Right kidney (tissue), 9 donors: ENCODE measurements around the gene CD58.
"Not testable (repeated sequence)": the region's sequence is repeated elsewhere in the genome, so short reads cannot be mapped to it uniquely, and the experiment has no call there.

Experiments
- DNase-seq: peaks from one replicate; pipeline ENCODE4 v3.0.0-alpha.2; 2016
- long read RNA-seq, 8 donors: transcript quantifications; one replicate each; lab custom pipeline, GENCODE V29; 2026

The CD58 gene, protein sequence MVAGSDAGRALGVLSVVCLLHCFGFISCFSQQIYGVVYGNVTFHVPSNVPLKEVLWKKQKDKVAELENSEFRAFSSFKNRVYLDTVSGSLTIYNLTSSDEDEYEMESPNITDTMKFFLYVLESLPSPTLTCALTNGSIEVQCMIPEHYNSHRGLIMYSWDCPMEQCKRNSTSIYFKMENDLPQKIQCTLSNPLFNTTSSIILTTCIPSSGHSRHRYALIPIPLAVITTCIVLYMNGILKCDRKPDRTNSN
- long read RNA-seq, donor 1, transcript CD58-202 (6 exons, 1,098 nt) = major isoform, 9 of 14 reads
- long read RNA-seq, donor 1, transcript CD58-201 (4 exons, 892 nt) = minor isoform, 5 of 14 reads
- long read RNA-seq, donor 1, partial matches to known transcripts = 0 of 14 reads
- long read RNA-seq, donor 1, other reads (novel, unspliced or antisense) = 0 of 14 reads
- long read RNA-seq, donor 2, transcript CD58-202 (6 exons, 1,098 nt) = major isoform, 9 of 11 reads
- long read RNA-seq, donor 2, partial matches to known transcripts = 0 of 11 reads
- long read RNA-seq, donor 2, other reads (novel, unspliced or antisense) = 0 of 11 reads
- long read RNA-seq, donor 3, partial matches to known transcripts = 0 of 6 reads
- long read RNA-seq, donor 3, other reads (novel, unspliced or antisense) = 0 of 6 reads
- long read RNA-seq, donor 4, transcript CD58-202 (6 exons, 1,098 nt) = major isoform, 5 of 10 reads
- long read RNA-seq, donor 4, transcript CD58-201 (4 exons, 892 nt) = major isoform, 5 of 10 reads
- long read RNA-seq, donor 4, partial matches to known transcripts = 0 of 10 reads
- long read RNA-seq, donor 4, other reads (novel, unspliced or antisense) = 0 of 10 reads
- long read RNA-seq, donor 5, transcript CD58-202 (6 exons, 1,098 nt) = major isoform, 8 of 13 reads
- long read RNA-seq, donor 5, partial matches to known transcripts = 0 of 13 reads
- long read RNA-seq, donor 5, other reads (novel, unspliced or antisense) = 0 of 13 reads
- long read RNA-seq, donor 6, transcript CD58-202 (6 exons, 1,098 nt) = major isoform, 13 of 16 reads
- long read RNA-seq, donor 6, partial matches to known transcripts = 0 of 16 reads
- long read RNA-seq, donor 6, other reads (novel, unspliced or antisense) = 0 of 16 reads
- long read RNA-seq, donor 7, transcript CD58-202 (6 exons, 1,098 nt) = major isoform, 11 of 15 reads
- long read RNA-seq, donor 7, partial matches to known transcripts = 0 of 15 reads
- long read RNA-seq, donor 7, other reads (novel, unspliced or antisense) = 0 of 15 reads
- long read RNA-seq, donor 8, partial matches to known transcripts = 0 of 12 reads
- long read RNA-seq, donor 8, other reads (novel, unspliced or antisense) = 0 of 12 reads

GRCh38 chr1:116570358-116571214, at the start of gene CD58:
TSS of gene CD58 (minus strand) at chr1:116571026. CDS start at chr1:116570972, 54 bp downstream.
- DNase-seq = peak; percentile 92

DNA sequence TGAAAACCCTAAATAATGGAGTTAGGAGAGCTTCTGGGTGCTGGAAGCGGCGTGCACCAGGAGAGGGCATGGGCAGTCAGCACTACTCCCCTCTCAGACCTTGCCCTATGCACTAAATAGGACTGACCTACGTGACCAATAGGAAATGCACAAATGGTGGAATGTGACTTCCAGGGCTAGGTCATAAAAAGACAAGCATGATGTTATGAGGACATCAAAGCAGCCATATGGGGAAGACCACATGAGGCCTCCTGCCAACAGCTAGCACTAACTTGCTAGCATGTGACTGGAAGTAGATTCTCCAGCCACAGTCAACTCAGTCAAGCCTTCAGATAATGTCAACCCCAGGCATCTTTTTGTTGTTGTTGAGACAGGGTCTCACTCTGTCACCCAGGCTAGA, 49.6 kb upstream of the CD58 start:
- DNase-seq = not testable (repeated sequence)

GRCh38 chr1:116619106-116619505, 48.3 kb upstream of the CD58 start:
- DNase-seq = not testable (repeated sequence)

- not testable (repeated sequence) for DNase-seq
Observed at GRCh38 chr1:116617808-116618207, 47.0 kb upstream of the CD58 start.

DNA sequence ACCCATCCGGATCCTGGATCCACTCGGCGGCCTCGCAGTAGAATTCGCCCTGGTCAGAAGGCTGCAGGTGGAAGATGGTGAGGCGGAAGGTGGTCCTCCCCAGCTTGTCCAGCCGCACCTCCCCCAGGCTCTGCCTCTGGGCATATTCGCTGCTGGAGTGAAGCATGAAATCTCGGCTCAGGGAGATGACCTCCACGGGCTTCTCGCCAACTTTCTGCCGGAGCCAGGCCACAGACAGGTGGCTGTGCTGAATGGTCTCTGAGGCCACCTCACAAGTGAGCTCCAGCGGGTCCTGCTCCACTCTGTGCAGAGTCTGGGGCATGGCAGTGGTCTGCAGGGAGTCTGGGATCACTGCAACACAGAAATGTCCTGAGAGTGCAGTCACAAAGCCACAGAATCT, 43.0 kb upstream of the CD58 start:
- DNase-seq = not testable (repeated sequence)

- not testable (repeated sequence) for DNase-seq
Observed at GRCh38 chr1:116609801-116610371, 39.1 kb upstream of the CD58 start.

DNA sequence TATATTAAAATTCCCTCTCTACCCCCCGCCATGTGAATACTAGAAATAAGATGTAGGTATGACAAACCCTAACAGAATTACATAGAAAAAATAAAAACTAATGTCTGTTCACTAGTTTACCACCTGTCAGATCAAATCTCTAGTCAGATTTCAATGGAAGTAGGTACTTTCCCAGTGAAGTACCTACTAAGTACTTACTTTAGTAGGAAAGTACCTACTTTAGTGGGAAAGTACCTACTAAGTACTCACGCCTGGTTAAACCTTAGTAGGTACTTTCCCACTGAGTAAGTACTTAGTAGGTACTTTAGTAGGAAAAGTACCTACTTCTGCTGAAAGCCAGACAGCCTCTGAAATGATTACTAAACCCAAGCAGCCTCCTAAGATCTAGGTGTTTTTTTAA, 38.0 kb upstream of the CD58 start:
- not testable (repeated sequence) for DNase-seq

DNA sequence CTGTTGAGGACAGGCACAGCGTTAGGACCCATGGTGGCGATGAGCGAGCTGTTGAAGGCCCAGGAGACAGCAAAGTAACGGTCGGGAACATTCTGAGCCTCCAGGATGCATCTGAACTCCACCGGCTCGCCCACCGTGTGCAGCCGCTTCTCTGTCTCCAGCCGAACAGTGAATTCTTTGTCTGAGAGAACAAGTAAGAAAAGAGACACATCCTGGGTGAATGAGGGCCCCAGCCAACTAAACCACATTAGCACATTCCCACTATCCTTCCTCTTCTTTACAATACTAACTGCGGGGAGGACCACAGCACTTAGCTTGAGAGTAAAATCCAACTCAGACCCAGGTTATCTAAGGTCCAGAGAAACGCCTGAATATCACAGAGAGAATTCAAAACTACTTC, 37.3 kb upstream of the CD58 start:
- DNase-seq = not testable (repeated sequence)

GRCh38 chr1:116607463-116607862, 36.6 kb upstream of the CD58 start:
- DNase-seq = not testable (repeated sequence)

DNA sequence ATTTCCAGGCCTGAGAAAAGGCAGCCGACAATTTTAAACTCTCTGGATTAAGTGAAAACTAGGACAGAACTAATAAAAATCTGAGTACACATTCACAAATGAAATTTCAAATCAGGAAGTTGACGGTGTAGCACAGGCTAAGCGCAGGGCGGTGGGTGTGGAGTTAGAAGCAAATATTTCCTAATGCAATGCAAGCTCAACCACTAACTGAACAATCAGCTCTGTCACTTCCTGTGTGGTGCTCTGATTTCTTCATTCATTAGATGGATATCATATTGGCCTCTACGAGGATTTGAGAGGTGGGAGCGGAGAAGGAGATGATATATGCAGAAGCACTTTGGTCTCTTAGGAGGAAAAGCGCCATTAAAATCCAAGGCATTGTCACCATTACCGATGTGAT, 35.2 kb upstream of the CD58 start:
- DNase-seq = not testable (repeated sequence)

GRCh38 chr1:116605315-116605714, 34.5 kb upstream of the CD58 start:
- no peak for DNase-seq

DNA sequence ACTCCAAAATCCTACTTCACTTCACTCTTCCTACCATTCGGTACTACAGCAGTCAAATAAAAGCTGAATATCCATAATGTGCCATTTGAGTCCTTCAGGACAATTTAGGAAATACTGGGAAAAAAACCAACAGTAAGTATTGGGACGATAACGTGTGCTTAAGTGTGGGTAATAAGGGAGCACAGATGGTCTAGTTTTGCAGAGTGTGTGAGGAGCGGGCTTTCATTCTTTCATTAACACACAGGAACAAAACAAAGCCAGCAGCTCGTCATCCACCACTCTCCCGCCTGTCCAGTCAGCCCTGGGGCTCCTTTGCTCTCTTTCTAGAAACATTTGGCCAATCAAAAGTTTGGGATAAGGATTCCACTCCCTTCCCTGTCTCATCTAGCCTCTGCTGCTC, 33.6 kb upstream of the CD58 start:
- DNase-seq = not testable (repeated sequence)

- DNase-seq = not testable (repeated sequence)
Observed at GRCh38 chr1:116603646-116604045, 32.8 kb upstream of the CD58 start.

GRCh38 chr1:116599369-116599768, 28.5 kb upstream of the CD58 start:
- not testable (repeated sequence) for DNase-seq

GRCh38 chr1:116598420-116599036, 27.7 kb upstream of the CD58 start:
- DNase-seq = not testable (repeated sequence)

- DNase-seq = not testable (repeated sequence)
Observed at GRCh38 chr1:116597388-116597787, 26.6 kb upstream of the CD58 start.

- DNase-seq = not testable (repeated sequence)
Observed at GRCh38 chr1:116596742-116597307, 26.0 kb upstream of the CD58 start.

- DNase-seq = not testable (repeated sequence)
Observed at GRCh38 chr1:116595946-116596741, 25.3 kb upstream of the CD58 start.
